ENCODE results near the gene SATB2.

- TF ChIP-seq POLR2A (IDR thresholded peaks at IDR 0.05): no peak
- no peak for TF ChIP-seq POLR2AphosphoS5 (IDR thresholded peaks at IDR 0.05)
- TF ChIP-seq CTCF (IDR thresholded peaks at IDR 0.05 in 8 of 11, conservative IDR thresholded peaks at IDR 0.05 in 3 of 11): peak in 9 of 11 experiments; percentile 27 to 76 (median 61)
Measured at GRCh38 chr2:199488772-199489400, 31.1 kb upstream of the SATB2 start.

Data from spleen (tissue), 7 donors.